Activated T-helper 1 cell treated with anti-CD3 and anti-CD28 coated beads, Interleukin-12 subunit alpha, Interleukin-12 subunit beta, Interleukin-2, Interleukin-4 antibody, amounts not matched to agents 30 ng/mL and 10 ng/mL and 1 ng/mL, durations not matched to agents 14 hours and 24 hours and 36 hours (primary cell): ENCODE measurements around the gene WSCD1. TPM values are rescaled to one million over a fixed set of nuclear protein-coding genes. Genes with fewer than 3 reads are reported as not detected.

Experiments
- DNase-seq: peaks from one replicate; pipeline ENCODE4 v3.0.0; 2021; ENCODE audit warnings: low spot score
- H3K27ac Mint-ChIP-seq: one replicate; pipeline ENCODE4 v1.8.0; 2021; ENCODE audit warnings: mild to moderate bottlenecking, mixed read lengths
- H3K27me3 Mint-ChIP-seq: one replicate; pipeline ENCODE4 v1.8.0; 2022; ENCODE audit warnings: mild to moderate bottlenecking, moderate library complexity, mixed read lengths; ENCODE audit not compliant: insufficient read depth
- H3K36me3 Mint-ChIP-seq: one replicate; pipeline ENCODE4 v1.8.0; 2021; ENCODE audit warnings: low read depth, mixed read lengths
- H3K4me1 Mint-ChIP-seq: one replicate; pipeline ENCODE4 v1.8.0; 2021; ENCODE audit warnings: low read depth, mixed read lengths
- H3K4me3 Mint-ChIP-seq: one replicate; pipeline ENCODE4 v1.8.0; 2021; ENCODE audit warnings: mild to moderate bottlenecking, moderate library complexity, mixed read lengths
- H3K9me3 Mint-ChIP-seq: one replicate; pipeline ENCODE4 v1.8.0; 2021; ENCODE audit warnings: mixed read lengths
- intact Hi-C: fragments of 100-400 bp; cut with micrococcal nuclease; formaldehyde crosslinking; loops from one replicate; pipeline ENCODE4 v1.15.1; 2024
- total RNA-seq: library from RNA; stranded (reverse); gene quantifications from 2 replicates; pipeline ENCODE4 v1.2.3, GENCODE V29; 2022

The WSCD1 gene
- total RNA-seq, 1 donor from 2014 or later = 0.10 TPM

DNA sequence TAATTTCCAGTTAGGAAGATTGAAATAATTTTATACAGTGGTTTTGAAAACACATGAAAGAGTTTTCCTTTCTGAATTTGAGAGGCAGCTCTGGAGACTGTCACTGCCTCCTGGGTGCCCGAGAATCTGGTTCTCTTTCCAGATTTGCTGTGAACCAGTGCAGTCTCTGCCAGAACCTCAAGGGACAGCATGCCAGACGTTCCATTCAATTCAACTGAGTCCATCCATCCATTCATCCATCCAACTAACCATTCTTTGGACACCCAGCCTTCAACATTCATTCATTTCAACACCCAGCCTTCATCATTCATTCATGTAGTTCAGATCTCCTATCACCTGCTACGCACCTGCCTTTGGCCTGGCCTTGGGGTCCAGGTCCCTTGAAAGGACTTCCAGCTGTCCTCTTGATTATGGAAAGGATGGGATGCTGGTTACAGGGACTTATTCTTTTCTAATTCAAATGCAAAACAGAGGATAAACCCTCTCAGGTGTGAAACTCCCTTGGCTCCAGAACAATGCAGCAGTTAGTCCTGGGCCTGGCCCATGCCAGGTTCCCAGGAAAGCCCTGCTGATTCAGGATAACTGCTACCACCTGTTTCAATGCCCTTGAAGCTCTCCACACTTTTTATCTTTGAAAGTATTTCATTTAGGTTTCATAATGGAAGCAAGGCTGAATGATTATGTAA is 68.7 kb downstream of the WSCD1 start:
- no peaks in the 10 kb centered on the region for H3K9me3 Mint-ChIP-seq
- peaks cover 7% of the 10 kb centered on the region for H3K27me3 Mint-ChIP-seq
- intact Hi-C loops = no loop called here

GRCh38 chr17:6139447-6139832 is 69.3 kb downstream of the WSCD1 start:
- no peak for DNase-seq
- H3K4me1 Mint-ChIP-seq = no peaks in the 10 kb centered on the region
- peaks cover 7% of the 10 kb centered on the region for H3K27me3 Mint-ChIP-seq
- intact Hi-C loops = no loop called here
- H3K36me3 Mint-ChIP-seq = no peaks in the 10 kb centered on the region
- H3K4me3 Mint-ChIP-seq = no peak overlapping the region
- no peaks in the 10 kb centered on the region for H3K9me3 Mint-ChIP-seq
- H3K27ac Mint-ChIP-seq = no peak overlapping the region

More for the DNA sequence above, 68.7 kb downstream of the WSCD1 start:
- no peak overlapping the region for H3K4me3 Mint-ChIP-seq
- DNase-seq = no peak
- no peaks in the 10 kb centered on the region for H3K36me3 Mint-ChIP-seq
- no peaks in the 10 kb centered on the region for H3K4me1 Mint-ChIP-seq
- H3K27ac Mint-ChIP-seq = no peak overlapping the region

DNA sequence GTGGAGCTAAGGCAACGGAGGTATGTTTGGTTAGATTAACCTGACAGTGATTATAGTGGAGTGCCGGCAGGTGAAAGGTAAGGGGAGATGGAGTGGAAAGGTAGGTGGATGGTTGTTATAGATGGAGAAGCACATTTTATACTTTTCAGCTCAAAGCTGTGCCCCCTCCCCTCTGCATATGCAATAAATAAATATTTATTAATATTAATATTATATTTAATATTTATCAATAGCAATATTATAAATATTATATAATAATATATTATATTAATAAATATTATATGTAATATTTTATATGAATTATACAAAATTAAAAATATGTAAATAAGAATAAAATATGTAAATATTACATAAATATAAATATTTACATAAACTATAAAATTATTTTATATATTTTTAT is 70.0 kb downstream of the WSCD1 start:
- no peaks in the 10 kb centered on the region for H3K36me3 Mint-ChIP-seq
- no peaks in the 10 kb centered on the region for H3K9me3 Mint-ChIP-seq
- no peak overlapping the region for H3K4me3 Mint-ChIP-seq
- H3K4me1 Mint-ChIP-seq = no peaks in the 10 kb centered on the region
- DNase-seq = no peak
- peaks cover 7% of the 10 kb centered on the region for H3K27me3 Mint-ChIP-seq
- intact Hi-C loops = no loop called here
- H3K27ac Mint-ChIP-seq = no peak overlapping the region

DNA sequence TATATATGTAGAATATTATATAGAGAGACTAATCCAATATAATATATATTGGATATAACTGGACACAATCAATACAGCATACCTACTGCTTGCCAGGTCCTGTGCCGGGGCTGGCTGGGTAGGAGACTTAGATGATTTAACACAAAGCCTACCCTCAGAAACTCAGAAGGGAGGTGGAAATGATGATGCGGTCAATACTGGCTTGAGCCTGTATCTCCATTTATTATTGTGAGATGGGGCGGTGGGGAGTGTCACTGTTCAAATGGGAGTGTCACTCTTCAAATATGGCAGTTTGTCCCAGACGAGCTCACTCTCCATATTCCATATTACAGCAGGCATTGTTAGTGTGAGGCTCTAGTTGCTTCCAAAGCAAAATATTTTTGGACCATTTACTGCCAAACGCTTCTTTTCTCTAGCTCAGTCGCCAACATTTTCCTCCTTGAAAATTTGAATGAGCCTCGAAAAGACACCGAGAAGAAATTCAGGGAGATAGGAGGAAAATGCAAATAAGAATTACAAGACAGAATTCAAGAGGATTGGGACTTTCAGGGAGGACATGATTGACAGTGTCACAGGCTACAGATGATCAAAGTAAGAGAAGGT is 70.7 kb downstream of the WSCD1 start:
- no peak for DNase-seq
- intact Hi-C loops = no loop called here
- H3K4me3 Mint-ChIP-seq = no peak overlapping the region
- no peaks in the 10 kb centered on the region for H3K9me3 Mint-ChIP-seq
- H3K36me3 Mint-ChIP-seq = no peaks in the 10 kb centered on the region
- H3K27ac Mint-ChIP-seq = no peak overlapping the region
- H3K27me3 Mint-ChIP-seq = peaks cover 7% of the 10 kb centered on the region
- H3K4me1 Mint-ChIP-seq = no peaks in the 10 kb centered on the region

DNA sequence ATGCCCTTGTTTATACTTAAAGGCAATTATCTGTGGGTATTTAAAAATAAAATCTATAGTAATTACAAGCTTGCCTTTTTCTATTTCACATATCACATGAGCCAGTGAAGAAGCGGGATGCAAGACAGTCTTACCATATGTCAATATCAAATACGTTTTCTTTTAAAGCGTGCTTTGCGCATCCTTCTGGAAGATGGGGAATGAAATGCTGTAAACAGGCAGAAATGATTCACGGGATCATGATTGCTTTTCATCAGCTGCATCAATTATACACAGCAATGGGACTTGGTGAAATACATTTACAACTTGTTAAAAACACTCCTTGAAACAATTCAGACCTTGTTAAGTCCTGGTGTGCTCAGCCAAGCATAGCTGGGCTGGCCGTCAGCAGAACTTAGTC is 72.5 kb downstream of the WSCD1 start:
- no peak for DNase-seq
- Mint-ChIP-seq H3K27me3 (peaks cover 3% of the 10 kb centered on the region), H3K9me3 (no peaks in the 10 kb centered on the region), H3K4me3 (no peak overlapping the region), H3K36me3 (no peaks in the 10 kb centered on the region), H3K4me1 (no peaks in the 10 kb centered on the region), H3K27ac (no peak overlapping the region)
- intact Hi-C loops = no loop called here

DNA sequence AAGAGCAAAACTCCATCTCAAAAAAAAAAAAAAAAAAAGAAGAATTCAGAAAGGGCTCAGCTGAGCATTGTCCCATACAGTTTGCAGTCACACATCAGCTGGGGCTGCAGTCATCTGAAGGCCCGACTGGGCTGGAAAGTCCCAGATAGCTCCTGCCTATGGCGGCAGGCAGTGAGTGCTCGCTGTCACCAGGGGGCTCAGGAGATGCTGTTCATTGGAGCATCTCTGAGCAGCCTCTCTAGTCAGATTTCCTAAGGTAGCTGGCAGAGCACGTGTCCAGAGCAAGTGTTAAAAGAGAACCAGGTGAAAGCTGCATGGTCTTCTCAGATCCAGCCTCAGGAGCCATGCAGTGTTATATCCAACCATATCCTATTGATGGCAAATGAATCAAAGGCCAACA is 75.8 kb downstream of the WSCD1 start:
- no peak for DNase-seq
- H3K4me1 Mint-ChIP-seq = no peaks in the 10 kb centered on the region
- H3K27ac Mint-ChIP-seq = no peak overlapping the region
- H3K4me3 Mint-ChIP-seq = no peak overlapping the region
- H3K9me3 Mint-ChIP-seq = no peaks in the 10 kb centered on the region
- no peaks in the 10 kb centered on the region for H3K36me3 Mint-ChIP-seq
- intact Hi-C loops = no loop called here
- H3K27me3 Mint-ChIP-seq = no peaks in the 10 kb centered on the region

GRCh38 chr17:6147042-6147441 is 76.9 kb downstream of the WSCD1 start:
- DNase-seq = no peak
- H3K27ac Mint-ChIP-seq = no peak overlapping the region
- H3K9me3 Mint-ChIP-seq = no peaks in the 10 kb centered on the region
- intact Hi-C loops = no loop called here
- no peaks in the 10 kb centered on the region for H3K27me3 Mint-ChIP-seq
- H3K4me1 Mint-ChIP-seq = no peaks in the 10 kb centered on the region
- no peak overlapping the region for H3K4me3 Mint-ChIP-seq
- H3K36me3 Mint-ChIP-seq = no peaks in the 10 kb centered on the region

DNA sequence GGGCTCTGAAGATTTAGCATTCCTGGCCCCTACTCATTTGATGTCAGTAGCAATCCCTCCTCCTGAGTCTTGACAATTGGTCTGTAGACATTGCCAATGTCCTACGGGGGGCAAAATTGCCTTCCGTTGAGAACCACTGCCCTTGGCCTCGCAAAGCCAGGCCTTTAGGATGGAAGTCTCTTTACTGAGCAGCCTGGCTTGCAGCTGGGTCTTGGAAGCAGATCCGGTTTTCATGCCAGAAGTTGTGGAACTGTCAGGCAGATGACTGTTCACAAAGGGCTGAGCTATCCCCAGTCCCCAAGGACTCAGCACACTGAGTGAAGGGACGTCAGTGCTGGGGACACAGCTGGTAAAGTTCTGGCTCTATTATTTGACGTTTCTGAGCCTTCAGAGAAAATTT is 83.2 kb downstream of the WSCD1 start:
- H3K4me3 Mint-ChIP-seq = no peak overlapping the region
- peaks cover 3% of the 10 kb centered on the region for H3K27me3 Mint-ChIP-seq
- H3K27ac Mint-ChIP-seq = no peak overlapping the region
- no peaks in the 10 kb centered on the region for H3K9me3 Mint-ChIP-seq
- no peak for DNase-seq
- H3K4me1 Mint-ChIP-seq = no peaks in the 10 kb centered on the region
- intact Hi-C loops = no loop called here
- H3K36me3 Mint-ChIP-seq = no peaks in the 10 kb centered on the region

GRCh38 chr17:6157716-6158115 is 87.5 kb downstream of the WSCD1 start:
- Mint-ChIP-seq H3K4me3 (no peak overlapping the region), H3K36me3 (no peaks in the 10 kb centered on the region)

DNA sequence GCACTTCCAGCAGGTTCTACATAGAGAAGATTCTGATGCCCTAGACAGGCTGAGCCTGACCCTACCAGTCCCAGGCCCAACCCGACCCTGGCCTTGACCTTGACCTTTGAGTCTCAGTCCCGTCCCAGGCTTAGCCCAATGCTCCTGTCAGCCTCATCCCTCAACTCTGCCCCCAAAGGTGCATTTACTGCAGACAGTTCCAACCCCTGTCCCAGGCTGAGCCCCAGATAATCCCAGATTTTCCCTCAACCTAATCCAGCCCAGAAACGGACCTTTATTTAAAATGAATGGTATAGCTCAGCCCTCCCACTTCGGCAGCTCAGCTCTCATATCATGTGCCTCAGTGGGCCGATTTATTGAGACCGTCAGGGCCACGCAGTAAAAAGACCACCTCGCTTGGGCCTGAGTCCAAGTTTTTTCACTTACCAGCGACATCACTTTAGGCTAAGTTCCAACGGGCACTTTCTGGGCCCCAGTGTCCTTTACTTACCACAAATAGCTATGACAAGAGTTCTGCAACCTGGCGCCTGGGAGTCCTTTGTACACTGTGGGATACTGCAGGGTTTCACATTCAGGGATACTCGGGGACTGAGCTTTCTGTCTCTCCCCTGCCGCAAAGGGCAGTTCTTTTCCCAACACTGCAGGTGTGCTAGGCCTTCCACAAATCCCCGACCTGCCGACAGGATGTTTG is 89.5 kb downstream of the WSCD1 start:
- no peak for DNase-seq
- H3K4me3 Mint-ChIP-seq = no peak overlapping the region
- H3K27ac Mint-ChIP-seq = no peak overlapping the region
- no peaks in the 10 kb centered on the region for H3K9me3 Mint-ChIP-seq
- no peaks in the 10 kb centered on the region for H3K36me3 Mint-ChIP-seq
- no peaks in the 10 kb centered on the region for H3K27me3 Mint-ChIP-seq
- H3K4me1 Mint-ChIP-seq = no peaks in the 10 kb centered on the region
- intact Hi-C loops = no loop called here

More at GRCh38 chr17:6157716-6158115, 87.5 kb downstream of the WSCD1 start:
- no peaks in the 10 kb centered on the region for H3K9me3 Mint-ChIP-seq
- DNase-seq = no peak
- peaks cover 3% of the 10 kb centered on the region for H3K27me3 Mint-ChIP-seq
- no peak overlapping the region for H3K27ac Mint-ChIP-seq
- intact Hi-C loops = no loop called here
- no peaks in the 10 kb centered on the region for H3K4me1 Mint-ChIP-seq

DNA sequence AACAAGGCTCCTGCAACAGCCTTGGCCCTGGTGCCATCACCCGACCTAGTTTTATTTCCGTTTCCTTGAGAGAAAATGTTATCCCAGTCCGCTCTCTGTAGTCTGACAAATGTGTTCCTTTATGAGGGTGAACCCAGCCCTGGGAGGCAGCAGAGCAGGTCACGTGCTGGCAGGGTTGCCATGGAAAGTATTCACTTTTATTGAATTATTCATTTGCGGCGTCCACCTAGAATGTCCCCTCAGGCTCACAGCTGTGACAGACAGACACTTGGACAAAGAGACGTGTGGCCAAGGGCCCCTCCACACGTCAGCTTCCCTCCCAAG is 90.0 kb downstream of the WSCD1 start:
- no peak for DNase-seq
- Mint-ChIP-seq H3K9me3 (no peaks in the 10 kb centered on the region), H3K36me3 (no peaks in the 10 kb centered on the region), H3K4me1 (no peaks in the 10 kb centered on the region), H3K27ac (no peak overlapping the region), H3K4me3 (no peak overlapping the region), H3K27me3 (no peaks in the 10 kb centered on the region)
- intact Hi-C loops = no loop called here

- intact Hi-C loops = no loop called here
- H3K4me3 Mint-ChIP-seq = no peak overlapping the region
- H3K27me3 Mint-ChIP-seq = no peaks in the 10 kb centered on the region
- no peaks in the 10 kb centered on the region for H3K4me1 Mint-ChIP-seq
- no peak overlapping the region for H3K27ac Mint-ChIP-seq
- no peak for DNase-seq
- no peaks in the 10 kb centered on the region for H3K9me3 Mint-ChIP-seq
- H3K36me3 Mint-ChIP-seq = no peaks in the 10 kb centered on the region
These were observed 91.0 kb downstream of the WSCD1 start for GRCh38 chr17:6160911-6161855.

- no peaks in the 10 kb centered on the region for H3K9me3 Mint-ChIP-seq
- H3K4me1 Mint-ChIP-seq = no peaks in the 10 kb centered on the region
- no peak for DNase-seq
- H3K27ac Mint-ChIP-seq = no peak overlapping the region
- intact Hi-C loops = no loop called here
- H3K27me3 Mint-ChIP-seq = no peaks in the 10 kb centered on the region
- no peaks in the 10 kb centered on the region for H3K36me3 Mint-ChIP-seq
- no peak overlapping the region for H3K4me3 Mint-ChIP-seq
These were observed 92.0 kb downstream of the WSCD1 start for GRCh38 chr17:6162216-6162615.
